ENCODE measurements around the gene CD300LD.

- no peak for TF ChIP-seq CTCF (IDR thresholded peaks at IDR 0.05)
- no peak for TF ChIP-seq POLR2A (IDR thresholded peaks at IDR 0.05)
- TF ChIP-seq EP300 (IDR thresholded peaks at IDR 0.05) = no peak
Observed at GRCh38 chr17:74616696-74617095, 24.6 kb upstream of the CD300LD start.

Data from upper lobe of left lung (tissue), 4 donors.